ENCODE results near the gene SAE1.
A peak's percentile ranks its signal among the peaks of the same experiment; 100 is the strongest.

SAE1 gene

GRCh38 chr19:47158879-47159503 is 28.4 kb downstream of the SAE1 start:
- DNase-seq (ENCODE audit: low read depth in 2 of 2, low spot score in 1 of 2) = no peak

GRCh38 chr19:47161876-47162489 is 31.3 kb downstream of the SAE1 start:
- no peak for DNase-seq (ENCODE audit: low read depth in 2 of 2, low spot score in 1 of 2)

- no peak for DNase-seq (ENCODE audit: low read depth in 2 of 2, low spot score in 1 of 2)
Observed at GRCh38 chr19:47168065-47168464, 37.4 kb downstream of the SAE1 start.

- no peak for DNase-seq (ENCODE audit: low read depth in 2 of 2, low spot score in 1 of 2)
Observed at GRCh38 chr19:47172666-47173455, 42.2 kb downstream of the SAE1 start.

- DNase-seq (ENCODE audit: low read depth in 2 of 2, low spot score in 1 of 2) = no peak
Observed at GRCh38 chr19:47176071-47176626, 45.5 kb downstream of the SAE1 start.

GRCh38 chr19:47176627-47177090 is 46.0 kb downstream of the SAE1 start:
- DNase-seq (ENCODE audit: low read depth in 2 of 2, low spot score in 1 of 2) = no peak

GRCh38 chr19:47179653-47180310 is 49.1 kb downstream of the SAE1 start:
- no peak for DNase-seq (ENCODE audit: low read depth in 2 of 2, low spot score in 1 of 2)

GRCh38 chr19:47183601-47184000 is 53.0 kb downstream of the SAE1 start:
- no peak for DNase-seq (ENCODE audit: low read depth in 2 of 2, low spot score in 1 of 2)

GRCh38 chr19:47186446-47187334 is 56.1 kb downstream of the SAE1 start:
- DNase-seq (ENCODE audit: low read depth in 2 of 2, low spot score in 1 of 2) = peak; percentile 47 to 64

- DNase-seq (ENCODE audit: low read depth in 2 of 2, low spot score in 1 of 2) = no peak
Observed at GRCh38 chr19:47187335-47187655, 56.7 kb downstream of the SAE1 start.

GRCh38 chr19:47187797-47188196 is 57.2 kb downstream of the SAE1 start:
- no peak for DNase-seq (ENCODE audit: low read depth in 2 of 2, low spot score in 1 of 2)

GRCh38 chr19:47188507-47189033 is 57.9 kb downstream of the SAE1 start:
- no peak for DNase-seq (ENCODE audit: low read depth in 2 of 2, low spot score in 1 of 2)

GRCh38 chr19:47190167-47190727 is 59.6 kb downstream of the SAE1 start:
- DNase-seq (ENCODE audit: low read depth in 2 of 2, low spot score in 1 of 2) = peak in 1 of 2 donors; percentile 15

- DNase-seq (ENCODE audit: low read depth in 2 of 2, low spot score in 1 of 2) = no peak
Observed at GRCh38 chr19:47195434-47195833, 64.8 kb downstream of the SAE1 start.

GRCh38 chr19:47197141-47197540 is 66.5 kb downstream of the SAE1 start:
- DNase-seq (ENCODE audit: low read depth in 2 of 2, low spot score in 1 of 2) = no peak

GRCh38 chr19:47200530-47200929 is 69.9 kb downstream of the SAE1 start:
- no peak for DNase-seq (ENCODE audit: low read depth in 2 of 2, low spot score in 1 of 2)

- DNase-seq (ENCODE audit: low read depth in 2 of 2, low spot score in 1 of 2) = no peak
Observed at GRCh38 chr19:47203254-47203653, 72.6 kb downstream of the SAE1 start.

- no peak for DNase-seq (ENCODE audit: low read depth in 2 of 2, low spot score in 1 of 2)
Observed at GRCh38 chr19:47209319-47210179, 78.9 kb downstream of the SAE1 start.

- DNase-seq (ENCODE audit: low read depth in 2 of 2, low spot score in 1 of 2) = no peak
Observed at GRCh38 chr19:47210180-47210490, 79.5 kb downstream of the SAE1 start.

Measured in stimulated activated CD8-positive, alpha-beta memory T cell treated with anti-CD3 and anti-CD28 coated beads, Interleukin-4, amount 100 ng/mL, for 1 hour (primary cell).